ENCODE measurements around the gene PDZD8. TPM values are rescaled to one million over a fixed set of nuclear protein-coding genes. Genes with fewer than 3 reads are reported as not detected.
"Not testable (repeated sequence)": the region's sequence is repeated elsewhere in the genome, so short reads cannot be mapped to it uniquely, and the experiment has no call there.

The PDZD8 gene
- total RNA-seq, 1 donor from 2014 or later = 17.1 TPM

GRCh38 chr10:117254774-117255735 is 120.2 kb downstream of the PDZD8 start:
- DNase-seq (ENCODE audit: low spot score) = no peak

GRCh38 chr10:117254338-117254737 is 120.9 kb downstream of the PDZD8 start:
- DNase-seq (ENCODE audit: low spot score) = no peak

- DNase-seq (ENCODE audit: low spot score) = no peak
Measured at GRCh38 chr10:117253908-117254307, 121.3 kb downstream of the PDZD8 start.

- DNase-seq (ENCODE audit: low spot score) = no peak
Measured at GRCh38 chr10:117250411-117250810, 124.8 kb downstream of the PDZD8 start.

- no peak for DNase-seq (ENCODE audit: low spot score)
Measured at GRCh38 chr10:117249493-117250093, 125.6 kb downstream of the PDZD8 start.

- DNase-seq (ENCODE audit: low spot score) = peak; percentile 22
Measured at GRCh38 chr10:117248750-117249465, 126.3 kb downstream of the PDZD8 start.

GRCh38 chr10:117246997-117247671 is 128.1 kb downstream of the PDZD8 start:
- DNase-seq (ENCODE audit: low spot score) = no peak

- no peak for DNase-seq (ENCODE audit: low spot score)
Measured at GRCh38 chr10:117242463-117242832, 132.8 kb downstream of the PDZD8 start.

GRCh38 chr10:117241541-117242462 is 133.4 kb downstream of the PDZD8 start:
- no peak for DNase-seq (ENCODE audit: low spot score)

- no peak for DNase-seq (ENCODE audit: low spot score)
Measured at GRCh38 chr10:117240621-117241529, 134.4 kb downstream of the PDZD8 start, which contains the start of gene SLC18A2. Gene SLC18A2 (plus strand): TSS chr10:117241114. CDS start chr10:117241694, 580 bp downstream.

GRCh38 chr10:117239721-117240620 is 135.3 kb downstream of the PDZD8 start:
- DNase-seq (ENCODE audit: low spot score) = no peak

GRCh38 chr10:117239051-117239450 is 136.2 kb downstream of the PDZD8 start:
- DNase-seq (ENCODE audit: low spot score) = peak; percentile 23

- DNase-seq (ENCODE audit: low spot score) = no peak
Measured at GRCh38 chr10:117237401-117237991, 137.7 kb downstream of the PDZD8 start.

GRCh38 chr10:117230107-117230506 is 145.1 kb downstream of the PDZD8 start:
- not testable (repeated sequence) for DNase-seq (ENCODE audit: low spot score)

- DNase-seq (ENCODE audit: low spot score) = no peak
Measured at GRCh38 chr10:117228210-117228609, 147.0 kb downstream of the PDZD8 start.
